ENCODE results near the gene BCL7A. TPM values are rescaled to one million over a fixed set of nuclear protein-coding genes. Genes with fewer than 3 reads are reported as not detected.
"Not testable (repeated sequence)": the region's sequence is repeated elsewhere in the genome, so short reads cannot be mapped to it uniquely, and the experiment has no call there.

BCL7A gene
- total RNA-seq, 1 experiment from 2014 or later: 18.2 TPM

GRCh38 chr12:122054842-122055520, 33.3 kb downstream of the BCL7A start:
- WGBS (ENCODE audit: extremely low coverage, insufficient read length, low lambda C conversion rate): no CpG with 5 or more reads among the region's 27 CpGs
- no peaks in the 10 kb centered on the region; the same call in 1 of the 2 replicates for H3K27me3 Mint-ChIP-seq (ENCODE audit: low read depth)
- H3K4me1 Mint-ChIP-seq: peaks cover 0 to 4% of the 10 kb centered on the region in 2 experiments; a peak in 2 of 4 replicates
- no peaks in the 10 kb centered on the region for H3K4me1 ChIP-seq (ENCODE audit: insufficient read depth, low read length)
- no peak overlapping the region for H2BK15ac ChIP-seq (ENCODE audit: low read depth, low read length)
- no peaks in the 10 kb centered on the region for H3K23me2 ChIP-seq (ENCODE audit: insufficient read length, low read depth, low read length, poor library complexity, severe bottlenecking)
- H3K79me1 ChIP-seq (ENCODE audit: insufficient read depth, low read depth, low read length, poor library complexity, severe bottlenecking): no peaks in the 10 kb centered on the region
- no peak overlapping the region for H3K27ac ChIP-seq (ENCODE audit: insufficient read length, low read depth, low read length)
- H3K27me3 ChIP-seq (ENCODE audit: insufficient read depth, low read length): no peaks in the 10 kb centered on the region
- no peaks in the 10 kb centered on the region for H3K79me2 ChIP-seq (ENCODE audit: insufficient read depth, low read length)
- no peak overlapping the region for H2AFZ ChIP-seq (ENCODE audit: low read length)
- H4K5ac ChIP-seq (ENCODE audit: insufficient read length, low read depth, low read length): no peak overlapping the region
- no peak overlapping the region for H4K8ac ChIP-seq (replicated peaks; ENCODE audit: insufficient read length, low read depth, low read length)
- no peaks in the 10 kb centered on the region for H3K9me3 ChIP-seq (ENCODE audit: control insufficient read depth, low read depth, low read length)
- no peak for TF ChIP-seq CTCF (conservative IDR thresholded peaks at IDR 0.05)
- no peak overlapping the region for H2AK5ac ChIP-seq (ENCODE audit: insufficient read length, low read length)
- no peak overlapping the region for H2BK5ac ChIP-seq (ENCODE audit: insufficient read length, low read length)
- no peak overlapping the region for H3T11ph ChIP-seq (ENCODE audit: low read length)
- no peaks in the 10 kb centered on the region; a peak in 1 of 5 replicates for H3K9me3 Mint-ChIP-seq
- H3K4me3 Mint-ChIP-seq: no peak overlapping the region
- DNase-seq: no peak
- H3K56ac ChIP-seq (ENCODE audit: insufficient read length, low read depth, low read length): no peak overlapping the region
- peak overlapping the region in 1 of 3 experiments; percentile 19; a peak in 1 of 7 replicates for H3K27ac Mint-ChIP-seq
- H3K18ac ChIP-seq (ENCODE audit: insufficient read length, low read depth, low read length): no peak overlapping the region
- no peak overlapping the region for H2BK12ac ChIP-seq (ENCODE audit: insufficient read length, low read depth, low read length)
- no peak overlapping the region for H2BK20ac ChIP-seq (ENCODE audit: low read depth, low read length, poor library complexity, severe bottlenecking)
- no peaks in the 10 kb centered on the region for H4K20me1 ChIP-seq (ENCODE audit: control insufficient read depth, insufficient read depth, insufficient read length)
- peaks cover 13 to 54% (median 47%) of the 10 kb centered on the region in 3 experiments; a peak in 6 of 7 replicates for H3K36me3 Mint-ChIP-seq (ENCODE audit: insufficient read depth in 1 of 3, low read depth in 3 of 3)
- no peak overlapping the region for H3K4ac ChIP-seq (ENCODE audit: low read depth, low read length)
- H3K4me2 ChIP-seq (ENCODE audit: insufficient read depth, insufficient read length, low read length): no peak overlapping the region
- H4K91ac ChIP-seq (ENCODE audit: insufficient read length, low read depth, low read length): no peak overlapping the region
- no peak overlapping the region for H3K14ac ChIP-seq (ENCODE audit: insufficient read depth, low read length)
- no peak overlapping the region for H2BK120ac ChIP-seq (ENCODE audit: low read depth, low read length, poor library complexity, severe bottlenecking)
- no peak overlapping the region for H3K23ac ChIP-seq (ENCODE audit: insufficient read length, low read depth, low read length)
- no peak overlapping the region for H3K9ac ChIP-seq (ENCODE audit: extremely low read depth, insufficient read length, low read length)

- not testable (repeated sequence) for H3K27ac Mint-ChIP-seq; H4K20me1 ChIP-seq (ENCODE audit: control insufficient read depth, insufficient read depth, insufficient read length); H2BK120ac ChIP-seq (ENCODE audit: low read depth, low read length, poor library complexity, severe bottlenecking); H4K91ac ChIP-seq (ENCODE audit: insufficient read length, low read depth, low read length); H3K27ac ChIP-seq (ENCODE audit: insufficient read length, low read depth, low read length); H3K23me2 ChIP-seq (ENCODE audit: insufficient read length, low read depth, low read length, poor library complexity, severe bottlenecking); H3K4me1 Mint-ChIP-seq; H2BK20ac ChIP-seq (ENCODE audit: low read depth, low read length, poor library complexity, severe bottlenecking); H3K56ac ChIP-seq (ENCODE audit: insufficient read length, low read depth, low read length); H3K79me2 ChIP-seq (ENCODE audit: insufficient read depth, low read length); H3T11ph ChIP-seq (ENCODE audit: low read length); H3K9me3 ChIP-seq (ENCODE audit: control insufficient read depth, low read depth, low read length); H3K79me1 ChIP-seq (ENCODE audit: insufficient read depth, low read depth, low read length, poor library complexity, severe bottlenecking); H3K27me3 ChIP-seq (ENCODE audit: insufficient read depth, low read length); H3K4ac ChIP-seq (ENCODE audit: low read depth, low read length); H3K4me1 ChIP-seq (ENCODE audit: insufficient read depth, low read length); H3K9ac ChIP-seq (ENCODE audit: extremely low read depth, insufficient read length, low read length); H2AFZ ChIP-seq (ENCODE audit: low read length); H2BK12ac ChIP-seq (ENCODE audit: insufficient read length, low read depth, low read length); H3K23ac ChIP-seq (ENCODE audit: insufficient read length, low read depth, low read length); H3K14ac ChIP-seq (ENCODE audit: insufficient read depth, low read length); H4K5ac ChIP-seq (ENCODE audit: insufficient read length, low read depth, low read length); H2BK5ac ChIP-seq (ENCODE audit: insufficient read length, low read length); H4K8ac ChIP-seq (replicated peaks; ENCODE audit: insufficient read length, low read depth, low read length); H3K9me3 Mint-ChIP-seq; H2BK15ac ChIP-seq (ENCODE audit: low read depth, low read length); H3K4me2 ChIP-seq (ENCODE audit: insufficient read depth, insufficient read length, low read length); DNase-seq; H2AK5ac ChIP-seq (ENCODE audit: insufficient read length, low read length); H3K4me3 Mint-ChIP-seq; H3K27me3 Mint-ChIP-seq (ENCODE audit: low read depth); H3K18ac ChIP-seq (ENCODE audit: insufficient read length, low read depth, low read length)
- WGBS (ENCODE audit: extremely low coverage, insufficient read length, low lambda C conversion rate): no CpG with 5 or more reads among the region's 7 CpGs
- peaks cover 16 to 66% (median 57%) of the 10 kb centered on the region in 3 experiments; a peak in 6 of 7 replicates for H3K36me3 Mint-ChIP-seq (ENCODE audit: insufficient read depth in 1 of 3, low read depth in 3 of 3)
Measured at GRCh38 chr12:122056406-122056805, 34.7 kb downstream of the BCL7A start.

Data from H9 (cell line).